K562 (cell line): ENCODE measurements around the gene HOXB7. TPM values are rescaled to one million over a fixed set of nuclear protein-coding genes. Genes with fewer than 3 reads are reported as not detected.

Source experiments
- CGGBP1 ChIP-seq: fragments of 250-450 bp; sonication (Bioruptor Pico); IDR thresholded peaks from 2 replicates; pipeline ENCODE4 v1.9.0; 2021; ENCODE audit warnings: mild to moderate bottlenecking
- GABPB2 ChIP-seq: fragments of 250-450 bp; sonication (Bioruptor Pico); conservative IDR thresholded peaks from 2 replicates; pipeline ENCODE4 v1.5.1; 2021; ENCODE audit warnings: mild to moderate bottlenecking
- MAZ ChIP-seq, 2 experiments: fragments of 450-650 bp in 1 of 2; sonication (generic) in 1 of 2; formaldehyde crosslinking; IDR thresholded peaks in 1 of 2; conservative IDR thresholded peaks in 1 of 2; 2 replicates each; pipeline versions ENCODE4 v1.4.0 to v1.5.0; 2020; ENCODE audit warnings: mild to moderate bottlenecking in 1 of 2, missing genetic modification reagents in 1 of 2
- RUNX1 ChIP-seq: sonication (generic); IDR thresholded peaks from 2 replicates; pipeline ENCODE4 v1.6.1; 2016; ENCODE audit warnings: antibody characterized with exemption, low read depth
- TFAM ChIP-seq: fragments of 250-450 bp; sonication (Bioruptor Pico); conservative IDR thresholded peaks from 2 replicates; pipeline ENCODE4 v1.5.0; 2021; ENCODE audit warnings: mild to moderate bottlenecking, moderate library complexity
- ZBTB43 ChIP-seq: sonication (generic); formaldehyde crosslinking; IDR thresholded peaks from 2 replicates; pipeline ENCODE4 v1.8.0; 2023; ENCODE audit warnings: mild to moderate bottlenecking, missing genetic modification reagents
- ZNF184 ChIP-seq: sonication (generic); formaldehyde crosslinking; IDR thresholded peaks from 2 replicates; pipeline ENCODE4 v1.5.0; 2020; ENCODE audit warnings: missing genetic modification reagents
- ZNF639 ChIP-seq, 2 experiments: fragments of 200-800 bp in 1 of 2; sonication (Bioruptor generic) in 1 of 2; sonication (generic) in 1 of 2; formaldehyde crosslinking in 1 of 2; IDR thresholded peaks in 1 of 2; conservative IDR thresholded peaks in 1 of 2; 2 replicates each; pipeline versions ENCODE4 v1.5.0 to v1.6.1; 2016 to 2020; ENCODE audit warnings: missing compliant biosample characterization in 1 of 2, missing genetic modification characterization in 1 of 2, missing genetic modification reagents in 1 of 2
- polyA plus RNA-seq, 8 experiments: library from polyadenylated mRNA; depleted of rRNA in 4 of 8; stranded (reverse) in 5 of 8; unstranded in 3 of 8; fragments of >200 nt; fragmentation: Nextera tagmentation in 2 of 8; fragmentation: Illumina TruSeq in 1 of 8; extraction: Ambion mirVana in 2 of 8; extraction: Trizol in 1 of 8; gene quantifications; 2 replicates each; pipeline versions ENCODE4 v1.2.1 to v1.2.3, GENCODE V29; 2011 to 2014; ENCODE audit warnings: inconsistent platforms in 1 of 8, missing spikeins in 1 of 8
- total RNA-seq, 7 experiments: library from RNA; depleted of rRNA in 6 of 7; stranded (reverse); fragments of >200 nt in 6 of 7; fragmentation: Illumina TruSeq in 2 of 7; extraction: Trizol in 2 of 7; gene quantifications; 2 replicates each; pipeline versions ENCODE4 v1.2.1 to v1.2.3, GENCODE V29; 2011 to 2021; ENCODE audit warnings: low replicate concordance in 1 of 7
- TF ChIP-seq, protein P1 (sequence below): fragments of 450-650 bp; IDR thresholded peaks from 2 replicates; pipeline ENCODE4 v1.6.1; 2016; ENCODE audit warnings: mild to moderate bottlenecking, moderate library complexity
- TF ChIP-seq, protein P2 (sequence below): sonication (generic); formaldehyde crosslinking; IDR thresholded peaks from 2 replicates; pipeline ENCODE4 v1.8.0; 2022; ENCODE audit warnings: mild to moderate bottlenecking, missing genetic modification reagents

HOXB7 gene
- total and polyA plus RNA-seq, 9 of the 15 experiments (the other 6 are each of a cell fraction or from before 2014, with no cell fraction given) = 5.5 to 16.7 (median 8.3) TPM

DNA sequence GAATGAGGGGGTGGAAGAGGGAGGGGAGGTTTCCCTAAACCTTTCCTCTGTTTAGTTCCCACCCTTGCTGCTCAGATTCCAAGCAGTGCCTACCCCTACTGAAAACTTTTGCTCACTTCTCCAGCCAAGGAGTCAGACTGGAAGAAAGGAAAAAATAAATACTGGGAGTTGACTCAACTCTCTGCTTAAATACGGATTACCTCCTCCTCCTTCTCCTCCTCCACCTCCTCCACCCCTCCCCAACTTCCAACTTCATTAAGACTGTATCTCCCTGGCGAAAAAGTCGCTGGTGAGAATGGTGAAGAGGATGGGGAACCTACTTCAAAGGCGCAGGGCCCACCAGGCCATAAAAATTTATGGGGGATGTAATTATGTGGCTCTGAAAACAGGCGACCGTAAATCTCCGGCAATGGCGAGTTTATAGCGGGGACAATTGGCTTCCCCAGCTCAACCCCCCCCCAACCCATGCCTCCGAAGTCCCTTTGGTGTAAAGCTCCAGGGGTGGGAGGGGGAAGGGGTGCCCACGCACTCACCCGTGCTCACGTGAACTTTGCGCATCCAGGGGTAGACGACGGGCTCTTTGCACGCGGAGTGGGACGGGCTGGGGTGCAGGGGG is 33.4 kb downstream of the HOXB7 start (continued):
- TF ChIP-seq, protein P1, sequence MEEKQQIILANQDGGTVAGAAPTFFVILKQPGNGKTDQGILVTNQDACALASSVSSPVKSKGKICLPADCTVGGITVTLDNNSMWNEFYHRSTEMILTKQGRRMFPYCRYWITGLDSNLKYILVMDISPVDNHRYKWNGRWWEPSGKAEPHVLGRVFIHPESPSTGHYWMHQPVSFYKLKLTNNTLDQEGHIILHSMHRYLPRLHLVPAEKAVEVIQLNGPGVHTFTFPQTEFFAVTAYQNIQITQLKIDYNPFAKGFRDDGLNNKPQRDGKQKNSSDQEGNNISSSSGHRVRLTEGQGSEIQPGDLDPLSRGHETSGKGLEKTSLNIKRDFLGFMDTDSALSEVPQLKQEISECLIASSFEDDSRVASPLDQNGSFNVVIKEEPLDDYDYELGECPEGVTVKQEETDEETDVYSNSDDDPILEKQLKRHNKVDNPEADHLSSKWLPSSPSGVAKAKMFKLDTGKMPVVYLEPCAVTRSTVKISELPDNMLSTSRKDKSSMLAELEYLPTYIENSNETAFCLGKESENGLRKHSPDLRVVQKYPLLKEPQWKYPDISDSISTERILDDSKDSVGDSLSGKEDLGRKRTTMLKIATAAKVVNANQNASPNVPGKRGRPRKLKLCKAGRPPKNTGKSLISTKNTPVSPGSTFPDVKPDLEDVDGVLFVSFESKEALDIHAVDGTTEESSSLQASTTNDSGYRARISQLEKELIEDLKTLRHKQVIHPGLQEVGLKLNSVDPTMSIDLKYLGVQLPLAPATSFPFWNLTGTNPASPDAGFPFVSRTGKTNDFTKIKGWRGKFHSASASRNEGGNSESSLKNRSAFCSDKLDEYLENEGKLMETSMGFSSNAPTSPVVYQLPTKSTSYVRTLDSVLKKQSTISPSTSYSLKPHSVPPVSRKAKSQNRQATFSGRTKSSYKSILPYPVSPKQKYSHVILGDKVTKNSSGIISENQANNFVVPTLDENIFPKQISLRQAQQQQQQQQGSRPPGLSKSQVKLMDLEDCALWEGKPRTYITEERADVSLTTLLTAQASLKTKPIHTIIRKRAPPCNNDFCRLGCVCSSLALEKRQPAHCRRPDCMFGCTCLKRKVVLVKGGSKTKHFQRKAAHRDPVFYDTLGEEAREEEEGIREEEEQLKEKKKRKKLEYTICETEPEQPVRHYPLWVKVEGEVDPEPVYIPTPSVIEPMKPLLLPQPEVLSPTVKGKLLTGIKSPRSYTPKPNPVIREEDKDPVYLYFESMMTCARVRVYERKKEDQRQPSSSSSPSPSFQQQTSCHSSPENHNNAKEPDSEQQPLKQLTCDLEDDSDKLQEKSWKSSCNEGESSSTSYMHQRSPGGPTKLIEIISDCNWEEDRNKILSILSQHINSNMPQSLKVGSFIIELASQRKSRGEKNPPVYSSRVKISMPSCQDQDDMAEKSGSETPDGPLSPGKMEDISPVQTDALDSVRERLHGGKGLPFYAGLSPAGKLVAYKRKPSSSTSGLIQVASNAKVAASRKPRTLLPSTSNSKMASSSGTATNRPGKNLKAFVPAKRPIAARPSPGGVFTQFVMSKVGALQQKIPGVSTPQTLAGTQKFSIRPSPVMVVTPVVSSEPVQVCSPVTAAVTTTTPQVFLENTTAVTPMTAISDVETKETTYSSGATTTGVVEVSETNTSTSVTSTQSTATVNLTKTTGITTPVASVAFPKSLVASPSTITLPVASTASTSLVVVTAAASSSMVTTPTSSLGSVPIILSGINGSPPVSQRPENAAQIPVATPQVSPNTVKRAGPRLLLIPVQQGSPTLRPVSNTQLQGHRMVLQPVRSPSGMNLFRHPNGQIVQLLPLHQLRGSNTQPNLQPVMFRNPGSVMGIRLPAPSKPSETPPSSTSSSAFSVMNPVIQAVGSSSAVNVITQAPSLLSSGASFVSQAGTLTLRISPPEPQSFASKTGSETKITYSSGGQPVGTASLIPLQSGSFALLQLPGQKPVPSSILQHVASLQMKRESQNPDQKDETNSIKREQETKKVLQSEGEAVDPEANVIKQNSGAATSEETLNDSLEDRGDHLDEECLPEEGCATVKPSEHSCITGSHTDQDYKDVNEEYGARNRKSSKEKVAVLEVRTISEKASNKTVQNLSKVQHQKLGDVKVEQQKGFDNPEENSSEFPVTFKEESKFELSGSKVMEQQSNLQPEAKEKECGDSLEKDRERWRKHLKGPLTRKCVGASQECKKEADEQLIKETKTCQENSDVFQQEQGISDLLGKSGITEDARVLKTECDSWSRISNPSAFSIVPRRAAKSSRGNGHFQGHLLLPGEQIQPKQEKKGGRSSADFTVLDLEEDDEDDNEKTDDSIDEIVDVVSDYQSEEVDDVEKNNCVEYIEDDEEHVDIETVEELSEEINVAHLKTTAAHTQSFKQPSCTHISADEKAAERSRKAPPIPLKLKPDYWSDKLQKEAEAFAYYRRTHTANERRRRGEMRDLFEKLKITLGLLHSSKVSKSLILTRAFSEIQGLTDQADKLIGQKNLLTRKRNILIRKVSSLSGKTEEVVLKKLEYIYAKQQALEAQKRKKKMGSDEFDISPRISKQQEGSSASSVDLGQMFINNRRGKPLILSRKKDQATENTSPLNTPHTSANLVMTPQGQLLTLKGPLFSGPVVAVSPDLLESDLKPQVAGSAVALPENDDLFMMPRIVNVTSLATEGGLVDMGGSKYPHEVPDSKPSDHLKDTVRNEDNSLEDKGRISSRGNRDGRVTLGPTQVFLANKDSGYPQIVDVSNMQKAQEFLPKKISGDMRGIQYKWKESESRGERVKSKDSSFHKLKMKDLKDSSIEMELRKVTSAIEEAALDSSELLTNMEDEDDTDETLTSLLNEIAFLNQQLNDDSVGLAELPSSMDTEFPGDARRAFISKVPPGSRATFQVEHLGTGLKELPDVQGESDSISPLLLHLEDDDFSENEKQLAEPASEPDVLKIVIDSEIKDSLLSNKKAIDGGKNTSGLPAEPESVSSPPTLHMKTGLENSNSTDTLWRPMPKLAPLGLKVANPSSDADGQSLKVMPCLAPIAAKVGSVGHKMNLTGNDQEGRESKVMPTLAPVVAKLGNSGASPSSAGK = no peak
- TF ChIP-seq TFAM (CRISPR knock-in tag) (no peak), RUNX1 (no peak), ZNF184 (CRISPR knock-in tag) (no peak), ZBTB43 (CRISPR knock-in tag) (no peak), MAZ (CRISPR knock-in tag; conservative IDR thresholded peaks at IDR 0.05 in 1 of 2, IDR thresholded peaks at IDR 0.05 in 1 of 2) (no peak), CGGBP1 (CRISPR knock-in tag) (no peak), ZNF639 (CRISPR knock-in tag; conservative IDR thresholded peaks at IDR 0.05 in 1 of 2, IDR thresholded peaks at IDR 0.05 in 1 of 2) (no peak), GABPB2 (no peak)
- TF ChIP-seq, protein P2, sequence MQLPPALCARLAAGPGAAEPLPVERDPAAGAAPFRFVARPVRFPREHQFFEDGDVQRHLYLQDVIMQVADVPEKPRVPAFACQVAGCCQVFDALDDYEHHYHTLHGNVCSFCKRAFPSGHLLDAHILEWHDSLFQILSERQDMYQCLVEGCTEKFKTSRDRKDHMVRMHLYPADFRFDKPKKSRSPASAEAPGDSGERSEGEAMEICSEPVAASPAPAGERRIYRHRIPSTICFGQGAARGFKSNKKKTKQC = no peak
